Stimulated activated CD4-positive, alpha-beta T cell treated with anti-CD3 and anti-CD28 coated beads, Interleukin-12 subunit alpha, Interleukin-12 subunit beta, amount 100 ng/mL, for 48 hours (primary cell): ENCODE data around the gene SCIMP.
"Not testable (repeated sequence)": the region's sequence is repeated elsewhere in the genome, so short reads cannot be mapped to it uniquely, and the experiment has no call there.

ENCODE experiments used
- DNase-seq, 3 donors: peaks; one replicate each; pipeline ENCODE4 v3.0.0-alpha.2; 2020; ENCODE audit warnings: low read depth in 2 of 3, low spot score in 1 of 3

The SCIMP gene

DNA sequence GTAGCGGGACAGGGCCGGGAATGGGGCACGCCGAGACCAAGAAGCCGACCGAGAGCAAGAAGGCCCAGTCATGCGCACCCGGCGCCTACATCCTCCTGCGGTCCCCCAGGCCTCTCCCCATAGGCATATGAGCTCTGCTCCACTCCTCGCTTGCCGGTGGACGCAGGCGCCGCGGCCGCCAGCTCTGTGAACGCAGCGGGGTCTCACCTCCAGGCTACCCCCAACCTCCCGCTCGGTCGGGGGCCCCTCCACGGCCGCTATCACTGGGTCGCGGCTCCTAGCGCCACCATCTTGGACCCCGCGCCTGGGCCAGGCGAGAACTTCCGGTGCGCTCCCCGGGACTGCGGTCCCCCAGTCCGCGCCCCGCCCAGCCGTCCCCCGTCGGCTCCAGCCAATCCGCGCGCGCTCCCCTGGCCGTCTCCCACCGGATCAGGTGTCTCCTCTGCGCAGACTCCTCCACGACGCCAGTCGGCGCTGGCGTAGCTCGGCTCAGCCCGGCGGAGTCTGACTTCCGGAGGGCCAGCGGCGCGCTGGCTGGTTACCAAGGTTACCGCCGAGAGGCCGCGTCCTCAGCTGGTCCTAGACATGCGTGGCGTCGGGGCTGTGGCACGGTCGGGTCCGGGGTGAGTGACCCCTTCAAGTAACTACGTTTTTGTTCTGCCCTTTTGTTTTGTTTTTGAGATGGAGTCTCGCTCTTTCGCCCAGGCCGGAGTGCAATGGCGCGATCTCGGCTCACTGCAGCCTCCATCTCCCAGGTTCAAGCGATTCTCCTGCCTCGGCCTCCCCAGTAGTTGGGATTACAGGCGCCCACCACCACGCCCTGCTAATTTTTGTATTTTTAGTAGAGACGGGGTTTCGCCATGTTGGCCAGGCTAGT, 42.9 kb downstream of the SCIMP start, which contains the start of gene ZNF594:
Gene ZNF594, minus strand, starts transcription at position 328 of the 877 bp plus-strand sequence. CDS start 7,612 bp downstream, outside the sequence.
- peak; percentile 94 to 98 (median 96) for DNase-seq

DNA sequence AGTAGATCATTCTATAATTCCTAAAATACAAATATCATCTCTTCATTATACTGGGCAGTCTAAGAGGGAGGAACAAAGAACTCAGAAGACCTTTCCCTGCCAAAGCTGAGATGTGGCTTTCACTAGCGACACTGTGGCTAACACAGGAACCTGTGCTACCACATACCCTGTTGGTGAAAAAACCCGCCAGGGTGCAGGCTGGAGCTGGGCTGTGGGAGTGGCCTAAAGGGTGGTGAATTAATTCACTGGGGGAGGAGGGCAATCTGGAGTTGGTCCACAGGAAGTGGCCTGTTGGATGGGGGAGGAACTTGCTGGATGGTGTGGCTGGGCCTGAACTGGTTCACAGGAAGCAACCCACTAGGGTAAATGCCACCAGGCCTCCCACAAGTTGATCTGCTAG, 50.4 kb downstream of the SCIMP start:
- no peak for DNase-seq

DNA sequence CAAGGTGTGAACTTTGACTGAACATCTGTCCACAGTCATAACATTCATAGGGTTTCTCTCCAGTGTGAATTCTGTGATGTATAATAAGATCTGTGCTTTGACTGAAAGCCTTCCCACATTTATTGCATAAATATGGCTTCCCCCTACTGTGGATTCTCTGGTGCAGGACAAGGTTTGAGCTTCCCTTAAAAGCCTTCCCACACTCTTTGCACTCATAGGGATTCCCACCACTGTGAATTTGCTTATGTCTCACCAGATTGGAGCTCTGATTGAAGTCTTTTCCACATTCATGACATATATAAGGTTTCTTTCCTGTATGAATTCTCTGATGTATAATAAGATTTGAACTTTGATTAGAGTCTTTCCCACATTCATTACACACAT, 51.3 kb downstream of the SCIMP start:
- DNase-seq: no peak

DNA sequence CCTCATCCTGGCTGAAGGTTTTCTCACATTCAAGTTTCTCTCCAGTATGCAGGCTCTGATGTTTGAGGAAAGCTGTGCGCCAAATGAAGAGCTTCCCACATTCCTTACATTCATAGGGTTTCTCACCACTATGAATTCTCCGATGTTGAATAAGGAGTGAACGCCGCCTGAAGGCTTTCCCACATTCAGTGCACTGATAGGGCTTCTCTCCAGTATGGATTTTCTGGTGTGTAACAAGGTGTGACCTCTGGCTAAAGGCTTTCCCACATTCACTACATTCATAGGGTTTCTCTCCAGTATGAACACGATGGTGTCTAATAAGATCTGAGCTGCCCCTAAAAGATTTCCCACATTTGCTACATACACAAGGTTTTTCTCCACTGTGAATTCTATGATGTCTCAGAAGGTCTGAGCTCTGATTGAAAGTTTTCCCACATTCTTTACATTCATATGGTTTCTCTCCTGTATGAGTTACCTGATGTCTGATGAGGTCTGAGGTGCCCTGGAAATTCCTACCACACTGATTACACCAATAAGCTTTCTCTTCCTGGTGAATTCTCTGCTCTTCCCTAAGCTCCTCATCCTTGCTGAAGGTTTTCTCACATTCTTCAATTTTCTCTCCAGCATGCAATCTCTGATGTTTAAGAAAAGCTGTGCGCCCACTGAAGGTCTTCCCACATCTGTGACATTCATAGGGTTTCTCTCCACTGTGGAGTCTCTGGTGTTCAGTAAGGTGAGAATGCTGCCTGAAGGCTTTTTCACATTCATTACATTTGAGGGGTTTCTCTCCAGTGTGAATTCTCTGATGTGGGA, 51.9 kb downstream of the SCIMP start:
- no peak for DNase-seq

DNA sequence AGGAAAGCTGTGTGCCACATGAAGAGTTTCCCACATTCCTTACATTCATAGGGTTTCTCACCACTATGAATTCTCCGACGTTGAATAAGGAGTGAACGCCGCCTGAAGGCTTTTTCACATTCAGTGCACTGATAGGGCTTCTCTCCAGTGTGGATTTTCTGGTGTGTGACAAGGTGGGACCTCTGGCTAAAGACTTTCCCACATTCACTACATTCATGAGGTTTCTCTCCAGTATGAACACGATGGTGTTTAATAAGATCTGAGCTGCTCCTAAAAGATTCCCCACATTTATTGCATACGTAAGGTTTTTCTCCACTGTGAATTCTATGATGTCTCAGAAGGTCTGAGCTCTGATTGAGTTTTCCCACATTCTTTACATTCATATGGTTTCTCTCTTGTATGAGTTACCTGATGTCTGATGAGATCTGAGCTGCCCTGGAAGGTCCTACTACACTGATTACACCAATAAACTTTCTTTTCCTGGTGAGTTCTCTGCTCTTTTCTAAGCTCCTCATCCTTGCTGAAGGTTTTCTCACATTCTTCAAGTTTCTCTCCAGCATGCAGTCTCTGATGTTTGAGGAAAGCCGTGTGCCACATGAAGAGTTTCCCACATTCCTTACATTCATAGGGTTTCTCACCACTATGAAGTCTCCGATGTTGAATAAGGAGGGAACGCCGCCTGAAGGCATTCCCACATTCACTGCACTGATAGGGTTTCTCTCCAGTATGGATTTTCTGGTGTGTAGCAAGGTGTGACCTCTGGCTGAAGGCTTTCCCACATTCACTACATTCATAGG, 53.0 kb downstream of the SCIMP start:
- no peak for DNase-seq

DNA sequence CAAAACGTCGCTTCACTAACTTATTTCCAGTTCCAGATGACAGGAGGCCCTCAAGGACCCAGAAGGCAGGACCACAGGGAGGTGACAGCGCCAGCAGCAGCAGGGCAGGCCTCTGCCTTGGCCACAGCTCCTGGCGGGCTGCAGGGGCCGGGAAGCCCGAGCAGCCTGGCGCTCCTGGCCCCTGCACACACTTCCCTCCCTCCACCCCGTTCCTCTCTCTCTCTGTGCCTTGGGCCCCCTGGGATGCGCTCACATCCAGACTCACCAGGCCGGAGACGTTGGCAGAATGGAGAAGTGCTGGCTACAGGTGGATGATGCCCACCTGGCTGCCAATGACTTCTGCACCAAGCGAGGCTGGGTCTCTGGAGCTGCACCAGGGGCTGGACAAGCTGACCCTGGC, 55.7 kb downstream of the SCIMP start:
- DNase-seq: no peak

DNA sequence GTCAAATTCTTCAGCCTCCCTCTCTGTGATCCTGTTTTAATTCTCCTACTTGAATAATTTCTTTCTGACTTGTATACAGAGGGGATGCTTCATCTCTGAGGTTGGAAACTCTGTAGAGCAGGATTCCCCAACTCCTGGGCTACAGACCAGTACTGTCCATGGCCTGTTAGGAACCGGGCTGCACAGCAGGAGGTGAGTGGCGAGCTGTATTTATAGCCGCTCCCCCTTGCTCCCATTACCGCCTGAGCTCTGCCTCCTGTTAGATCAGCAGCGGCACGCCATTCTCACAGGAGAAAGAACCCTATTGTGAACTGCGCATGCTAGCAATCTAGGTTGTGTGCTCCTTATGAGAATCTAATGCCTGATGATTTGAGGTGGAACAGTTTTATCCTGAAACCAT, 59.6 kb downstream of the SCIMP start:
- not testable (repeated sequence) for DNase-seq

DNA sequence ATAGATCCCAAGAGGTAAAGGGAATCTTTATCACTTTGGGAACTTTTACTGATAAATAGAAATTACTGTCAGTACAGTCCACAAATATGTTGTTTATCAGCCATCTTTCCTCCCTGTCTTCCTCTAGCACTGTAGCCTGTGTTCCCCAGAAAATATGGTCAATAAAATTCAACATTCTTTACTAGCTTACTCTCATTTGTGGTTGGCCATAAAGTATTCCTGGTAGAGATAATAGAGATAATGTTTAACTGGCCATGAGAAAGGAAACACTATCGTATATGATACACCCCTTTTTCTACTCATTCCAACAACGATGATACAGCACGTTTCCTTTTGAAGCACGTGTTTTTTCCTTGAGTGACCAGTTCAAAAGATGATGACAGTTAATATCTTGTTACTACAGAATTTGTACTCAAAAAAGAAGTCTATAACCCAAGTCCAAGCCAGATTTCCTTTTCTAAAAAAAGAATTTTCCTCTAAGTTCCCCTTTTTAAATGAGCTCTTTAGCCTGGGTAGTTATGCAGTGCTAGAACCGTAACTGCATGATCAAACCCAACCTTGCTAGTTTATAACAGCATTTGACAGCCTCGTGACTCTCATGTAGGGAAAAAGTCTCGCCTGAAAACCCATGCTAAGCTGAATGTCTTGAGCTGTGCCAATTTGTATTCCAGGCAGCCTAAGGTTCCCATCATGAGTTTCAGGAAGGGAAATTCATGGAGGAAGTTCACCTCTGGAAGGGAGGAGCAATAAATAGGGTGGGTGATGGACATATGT, 68.7 kb downstream of the SCIMP start:
- not testable (repeated sequence) for DNase-seq

DNA sequence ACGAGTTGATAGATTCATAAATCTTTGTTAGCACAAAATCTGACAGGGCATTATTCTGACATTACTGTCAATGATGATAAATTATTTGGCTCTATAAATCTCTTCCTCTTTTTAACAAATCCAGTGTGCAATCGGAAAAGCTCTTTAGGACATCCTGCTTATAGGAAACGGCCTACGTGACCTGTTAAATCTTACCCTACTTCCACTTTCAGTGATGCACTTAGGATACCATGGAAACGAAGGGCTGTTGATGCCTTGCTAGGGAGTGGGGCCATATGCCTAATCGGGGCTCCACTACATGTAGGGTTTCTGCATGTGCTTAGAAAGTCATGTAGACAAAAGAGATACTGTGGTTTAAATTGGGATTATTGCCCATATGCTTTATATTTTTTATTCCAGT, 70.2 kb downstream of the SCIMP start:
- no peak for DNase-seq

DNA sequence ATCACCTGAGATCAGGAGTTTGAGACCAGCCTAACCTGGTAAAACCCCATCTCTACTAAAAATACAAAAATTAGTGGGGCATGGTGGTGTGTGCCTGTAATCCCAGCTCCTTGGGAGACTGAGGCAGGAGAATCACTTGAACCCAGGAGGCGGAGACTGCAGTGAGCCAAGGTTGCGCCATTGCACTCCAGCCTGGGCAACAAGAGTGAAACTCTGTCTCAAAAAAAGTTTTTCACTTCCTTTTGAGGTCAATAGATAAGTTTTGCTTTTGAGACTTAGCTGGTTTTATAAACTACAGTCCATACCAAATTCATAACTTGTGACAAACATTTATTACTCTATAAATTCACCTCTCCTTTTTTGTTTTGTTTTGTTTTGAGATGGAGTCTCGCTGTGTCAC, 72.9 kb downstream of the SCIMP start:
- DNase-seq: not testable (repeated sequence)

DNA sequence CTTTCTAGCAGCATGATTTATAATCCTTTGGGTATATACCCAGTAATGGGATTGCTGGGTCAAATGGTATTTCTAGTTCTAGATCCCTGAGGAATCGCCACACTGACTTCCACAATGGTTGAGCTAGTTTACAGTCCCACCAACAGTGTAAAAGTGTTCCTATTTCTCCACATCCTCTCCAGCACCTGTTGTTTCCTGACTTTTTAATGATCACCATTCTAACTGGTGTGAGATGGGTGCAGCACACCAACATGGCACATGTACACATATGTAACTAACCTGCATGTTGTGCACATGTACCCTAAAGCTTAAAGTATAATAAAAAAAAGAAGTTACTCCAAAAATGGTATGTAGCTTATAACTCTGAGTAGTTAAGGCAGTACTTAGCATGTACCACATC, 74.0 kb downstream of the SCIMP start:
- not testable (repeated sequence) for DNase-seq
